Kidney epithelial cell (primary cell): ENCODE measurements around the gene DNAH6. TPM values are rescaled to one million over a fixed set of nuclear protein-coding genes. Genes with fewer than 3 reads are reported as not detected.

Source experiments
- DNase-seq: peaks from one replicate; pipeline ENCODE4 v3.0.0-alpha.2; 2010; ENCODE audit warnings: low read depth
- H3K27me3 ChIP-seq: 2 replicates; pipeline ENCODE4 v1.6.0; 2011; ENCODE audit warnings: low read length; ENCODE audit not compliant: control insufficient read depth, insufficient read depth
- H3K36me3 ChIP-seq: 2 replicates; pipeline ENCODE4 v1.5.1; 2011; ENCODE audit warnings: low read length; ENCODE audit not compliant: control insufficient read depth, insufficient read depth
- H3K4me3 ChIP-seq: 2 replicates; pipeline ENCODE4 v1.5.1; 2011; ENCODE audit warnings: low read depth, mild to moderate bottlenecking, control low read depth, low read length
- CTCF ChIP-seq: IDR thresholded peaks from 2 replicates; pipeline ENCODE4 v1.5.1; 2011; ENCODE audit warnings: mild to moderate bottlenecking, moderate library complexity, low read length, control low read depth, inconsistent platforms; ENCODE audit not compliant: insufficient read depth, poor library complexity, severe bottlenecking
- total RNA-seq: library from RNA; depleted of rRNA; stranded (reverse); fragments of >200 nt; gene quantifications from 2 replicates; pipeline ENCODE4 v1.2.3, GENCODE V29; 2015

The DNAH6 gene
- total RNA-seq, 1 donor from 2014 or later = 0.63 TPM

DNA sequence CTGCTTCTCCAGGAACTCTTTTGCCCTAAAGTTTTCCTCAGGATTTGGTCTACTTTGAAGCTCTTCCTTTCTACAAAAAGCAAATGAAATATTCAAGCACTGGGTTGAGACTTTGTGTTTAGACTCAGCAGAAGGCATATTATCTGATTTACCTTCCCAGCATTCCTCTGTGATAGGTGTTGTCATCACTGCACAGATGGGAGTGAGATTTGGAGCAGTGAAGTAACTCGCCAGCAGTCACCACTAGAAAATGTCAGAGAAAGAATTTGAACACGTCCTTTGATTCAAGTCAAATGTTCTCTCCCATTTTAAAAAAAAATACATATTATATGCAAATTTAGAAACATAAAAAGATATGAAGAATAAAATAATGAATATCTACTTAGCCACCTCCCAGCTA lies 112.2 kb downstream of the DNAH6 start:
- no peak for DNase-seq
- Histone ChIP-seq H3K36me3 (no peaks in the 10 kb centered on the region), H3K4me3 (no peak overlapping the region), H3K27me3 (no peaks in the 10 kb centered on the region)
- no peak for TF ChIP-seq CTCF

GRCh38 chr2:84629550-84629949 lies 113.3 kb downstream of the DNAH6 start:
- TF ChIP-seq CTCF = no peak
- no peak for DNase-seq

GRCh38 chr2:84631047-84631446 lies 114.7 kb downstream of the DNAH6 start:
- DNase-seq = peak; percentile 38
- Histone ChIP-seq H3K27me3 (no peaks in the 10 kb centered on the region), H3K4me3 (no peak overlapping the region), H3K36me3 (no peaks in the 10 kb centered on the region)
- TF ChIP-seq CTCF = peak; percentile 50

More at GRCh38 chr2:84629550-84629949, 113.3 kb downstream of the DNAH6 start:
- no peaks in the 10 kb centered on the region for H3K36me3 ChIP-seq
- H3K27me3 ChIP-seq = no peaks in the 10 kb centered on the region
- no peak overlapping the region for H3K4me3 ChIP-seq

- no peak for DNase-seq
- Histone ChIP-seq H3K27me3 (no peaks in the 10 kb centered on the region), H3K4me3 (no peak overlapping the region), H3K36me3 (no peaks in the 10 kb centered on the region)
- no peak for TF ChIP-seq CTCF
Measured at GRCh38 chr2:84631985-84632384, 115.7 kb downstream of the DNAH6 start.

DNA sequence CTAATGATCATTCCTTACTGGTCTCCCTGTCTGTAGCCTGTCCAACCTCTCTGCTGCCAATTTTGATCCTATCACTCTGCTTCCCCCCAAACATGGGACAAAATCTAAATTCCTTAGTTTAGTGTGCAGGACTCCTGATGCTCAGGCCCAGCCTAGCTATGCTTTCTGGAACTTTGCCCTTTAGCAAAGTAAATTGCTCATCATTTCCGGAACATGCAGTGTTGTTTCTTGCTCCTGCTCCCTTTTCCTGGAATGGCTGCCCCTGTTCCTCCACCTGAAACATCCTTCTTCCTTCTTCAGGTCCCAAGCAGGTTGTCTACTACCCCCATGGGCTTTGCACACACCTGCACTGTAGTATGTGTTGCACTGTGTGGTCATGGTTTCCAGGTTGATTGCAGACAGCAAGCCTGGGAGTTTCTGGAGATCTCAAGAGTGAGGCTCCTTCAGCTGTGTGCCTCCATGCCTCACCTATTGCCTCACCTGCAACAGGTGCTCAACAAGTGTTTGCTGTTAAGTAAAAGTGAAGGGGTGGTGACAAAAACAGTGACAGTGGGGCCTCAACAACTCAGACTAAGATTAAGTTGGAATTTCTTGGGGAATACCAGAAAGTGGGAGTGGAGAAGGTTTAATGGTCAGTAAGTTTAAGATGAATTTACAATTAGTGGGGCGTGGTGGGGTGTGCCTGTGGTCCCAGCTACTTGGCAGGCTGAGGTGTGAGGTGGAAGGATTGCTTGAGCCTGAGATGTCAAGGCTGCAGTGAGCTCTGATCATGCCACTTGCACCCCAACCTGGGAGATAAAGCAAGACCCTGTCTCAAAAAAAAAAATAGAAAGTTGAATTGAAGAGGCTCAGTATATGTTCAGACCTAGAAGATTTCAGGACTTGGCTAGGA lies 120.0 kb downstream of the DNAH6 start:
- H3K36me3 ChIP-seq = no peaks in the 10 kb centered on the region
- no peak for TF ChIP-seq CTCF
- H3K4me3 ChIP-seq = no peak overlapping the region
- no peak for DNase-seq
- H3K27me3 ChIP-seq = no peaks in the 10 kb centered on the region
